GM21526 (cell line): Measurements from ENCODE around the gene SERPINA1.

Experiments
- ATAC-seq: cut with Tn5 transposase; IDR thresholded peaks from one replicate; pipeline ENCODE4 v1.9.1; 2021; ENCODE audit warnings: moderate library complexity; ENCODE audit not compliant: unreplicated experiment, low FRiP score

Gene SERPINA1

GRCh38 chr14:94328196-94328595 lies 60.2 kb downstream of the SERPINA1 start:
- ATAC-seq, result no peak
